ENCODE results near the gene MRPL44. TPM values are rescaled to one million over a fixed set of nuclear protein-coding genes. Genes with fewer than 3 reads are reported as not detected.

Gene MRPL44
- total RNA-seq, 1 donor from 2014 or later: 29.9 TPM

DNA sequence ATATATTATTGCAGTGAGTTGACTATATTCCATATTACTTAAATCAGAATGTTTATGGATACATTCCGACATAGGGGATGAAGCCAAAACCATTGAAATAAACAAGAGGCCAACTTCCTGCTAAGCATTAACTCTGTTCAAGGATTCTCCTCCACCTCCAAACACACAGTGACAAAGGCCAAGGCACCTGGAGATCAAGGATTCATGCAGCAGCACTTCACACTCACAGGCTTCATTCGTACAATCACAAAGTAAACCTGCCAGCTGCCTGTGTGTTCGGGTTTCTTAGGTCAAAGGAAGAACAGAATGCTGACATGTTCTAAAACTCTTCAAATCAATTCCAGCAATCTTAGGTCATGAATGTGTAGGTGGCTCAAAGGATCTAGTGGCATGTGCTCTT is 35.0 kb upstream of the MRPL44 start:
- Mint-ChIP-seq H3K27me3 (no peaks in the 10 kb centered on the region), H3K4me3 (no peak overlapping the region), H3K9me3 (no peaks in the 10 kb centered on the region), H3K36me3 (ENCODE audit: low read depth) (peaks cover 48% of the 10 kb centered on the region), H3K4me1 (peaks cover 38% of the 10 kb centered on the region), H3K27ac (peak overlapping the region; percentile 10)
- no peak for ATAC-seq (ENCODE audit: low read depth)
- intact Hi-C loops (cut with micrococcal nuclease): loop anchor here (2.0 kb wide), 1 partner anchor 14 kb away; no protein-coding TSS in a partner anchor
- no peak for DNase-seq
- ChIA-PET POLR2A (no interaction called here), CTCF (interaction anchor here (1.5 kb wide), 1 partner anchor 48 kb away, joined by 4 read pairs; no protein-coding TSS in a partner anchor)
- TF ChIP-seq, protein P1, sequence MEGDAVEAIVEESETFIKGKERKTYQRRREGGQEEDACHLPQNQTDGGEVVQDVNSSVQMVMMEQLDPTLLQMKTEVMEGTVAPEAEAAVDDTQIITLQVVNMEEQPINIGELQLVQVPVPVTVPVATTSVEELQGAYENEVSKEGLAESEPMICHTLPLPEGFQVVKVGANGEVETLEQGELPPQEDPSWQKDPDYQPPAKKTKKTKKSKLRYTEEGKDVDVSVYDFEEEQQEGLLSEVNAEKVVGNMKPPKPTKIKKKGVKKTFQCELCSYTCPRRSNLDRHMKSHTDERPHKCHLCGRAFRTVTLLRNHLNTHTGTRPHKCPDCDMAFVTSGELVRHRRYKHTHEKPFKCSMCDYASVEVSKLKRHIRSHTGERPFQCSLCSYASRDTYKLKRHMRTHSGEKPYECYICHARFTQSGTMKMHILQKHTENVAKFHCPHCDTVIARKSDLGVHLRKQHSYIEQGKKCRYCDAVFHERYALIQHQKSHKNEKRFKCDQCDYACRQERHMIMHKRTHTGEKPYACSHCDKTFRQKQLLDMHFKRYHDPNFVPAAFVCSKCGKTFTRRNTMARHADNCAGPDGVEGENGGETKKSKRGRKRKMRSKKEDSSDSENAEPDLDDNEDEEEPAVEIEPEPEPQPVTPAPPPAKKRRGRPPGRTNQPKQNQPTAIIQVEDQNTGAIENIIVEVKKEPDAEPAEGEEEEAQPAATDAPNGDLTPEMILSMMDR (IDR thresholded peaks at IDR 0.05): no peak

DNA sequence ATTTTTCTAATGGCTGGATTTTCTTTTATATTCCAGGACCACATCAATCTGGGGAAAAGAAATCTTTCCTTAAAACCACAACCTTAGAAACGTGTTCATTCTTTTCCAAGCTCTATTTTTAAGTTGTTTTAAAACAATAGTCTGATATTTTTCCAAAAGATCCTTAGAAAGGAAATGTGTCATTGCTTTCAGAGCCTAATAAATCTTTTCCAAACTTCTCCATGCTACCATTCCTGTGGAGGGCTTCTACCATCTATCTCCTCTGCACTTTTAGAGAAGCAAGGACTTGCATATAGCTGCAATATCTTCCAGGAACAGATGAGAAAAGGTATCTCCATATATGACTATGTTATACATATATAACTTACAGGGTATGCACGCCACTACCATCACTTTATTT is 33.3 kb upstream of the MRPL44 start:
- H3K27ac Mint-ChIP-seq: no peak overlapping the region
- H3K4me1 Mint-ChIP-seq: peaks cover 41% of the 10 kb centered on the region
- peaks cover 53% of the 10 kb centered on the region for H3K36me3 Mint-ChIP-seq (ENCODE audit: low read depth)
- TF ChIP-seq, protein P1 (IDR thresholded peaks at IDR 0.05): no peak
- DNase-seq: no peak
- intact Hi-C loops (cut with micrococcal nuclease): loop anchor here (2.0 kb wide), 1 partner anchor 13 kb away; no protein-coding TSS in a partner anchor
- H3K4me3 Mint-ChIP-seq: no peak overlapping the region
- ATAC-seq (ENCODE audit: low read depth): no peak
- no peaks in the 10 kb centered on the region for H3K27me3 Mint-ChIP-seq
- ChIA-PET CTCF (interaction anchor here (1.9 kb wide), 1 partner anchor 46 kb away, joined by 4 read pairs; no protein-coding TSS in a partner anchor), POLR2A (interaction anchor here (0.7 kb wide), 2 partner anchors 26 to 107 kb away, joined by 3 to 5 read pairs; no protein-coding TSS in a partner anchor)
- H3K9me3 Mint-ChIP-seq: no peaks in the 10 kb centered on the region

DNA sequence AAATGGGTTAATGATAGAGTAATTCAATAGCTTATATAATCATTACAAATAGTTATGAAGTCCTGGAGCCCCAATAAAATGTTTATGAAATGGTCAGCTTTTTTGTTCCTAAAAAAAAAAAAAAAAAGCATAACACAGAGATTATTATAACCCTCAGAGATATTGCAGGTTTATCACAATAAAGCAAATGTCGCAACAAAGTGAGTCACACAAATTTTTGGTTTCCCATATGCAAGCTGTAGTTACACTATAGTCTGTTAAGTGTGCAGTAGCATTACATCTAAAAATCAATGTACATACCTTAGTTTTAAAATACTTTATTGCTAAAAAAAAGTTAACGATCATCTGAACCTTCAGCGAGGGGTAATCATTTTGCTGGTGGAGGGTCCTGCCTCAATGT is 32.2 kb upstream of the MRPL44 start:
- ChIA-PET CTCF (interaction anchor here (1.9 kb wide), 1 partner anchor 45 kb away, joined by 4 read pairs; no protein-coding TSS in a partner anchor), POLR2A (no interaction called here)
- Mint-ChIP-seq H3K36me3 (ENCODE audit: low read depth) (peaks cover 50% of the 10 kb centered on the region), H3K4me3 (no peak overlapping the region), H3K27ac (no peak overlapping the region), H3K9me3 (no peaks in the 10 kb centered on the region), H3K27me3 (no peaks in the 10 kb centered on the region), H3K4me1 (peaks cover 45% of the 10 kb centered on the region)
- intact Hi-C loops (cut with micrococcal nuclease): no loop called here
- ATAC-seq (ENCODE audit: low read depth) (no peak), DNase-seq (no peak)
- TF ChIP-seq, protein P1 (IDR thresholded peaks at IDR 0.05): no peak

DNA sequence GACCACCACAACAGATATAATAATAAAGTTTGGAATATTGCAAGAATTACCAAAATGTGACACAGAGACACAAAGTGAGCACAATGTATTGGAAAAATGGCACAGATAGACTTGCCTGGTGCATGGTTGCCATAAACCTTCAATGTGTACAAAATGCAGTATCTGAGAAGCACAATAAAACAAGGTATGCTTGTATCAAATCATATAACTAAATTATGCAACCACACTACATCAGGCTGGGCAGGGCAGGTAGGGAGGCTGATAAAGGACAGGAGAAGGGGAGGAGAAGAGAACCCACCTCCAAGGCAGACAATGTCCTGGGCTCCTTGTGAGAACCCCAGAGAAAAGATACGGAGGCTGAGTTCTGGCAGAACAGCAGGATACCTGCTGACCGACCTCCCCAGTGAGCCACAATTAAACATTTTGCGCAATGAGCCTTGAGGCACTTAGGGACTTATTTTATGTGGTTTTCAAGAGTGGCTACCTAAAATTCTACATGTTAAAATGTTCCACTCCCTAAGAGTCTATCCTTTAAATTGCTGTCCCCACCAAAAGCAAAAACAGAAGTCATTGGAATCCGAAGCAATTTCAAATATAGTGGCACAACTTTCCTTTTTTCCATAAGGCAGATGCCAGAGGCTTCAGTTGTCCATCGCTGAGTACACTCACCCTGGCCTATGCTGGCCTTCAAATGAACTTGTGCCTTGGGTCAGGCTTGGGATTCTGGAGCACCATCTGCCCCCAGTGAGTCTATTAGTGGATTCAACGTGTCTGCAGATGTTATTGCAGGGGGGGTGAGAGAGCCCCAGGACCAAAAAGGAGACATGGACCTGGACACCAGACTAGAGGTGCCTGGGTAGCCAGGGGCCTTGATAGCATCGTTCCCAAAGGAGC is 28.9 kb upstream of the MRPL44 start:
- H3K36me3 Mint-ChIP-seq (ENCODE audit: low read depth): peaks cover 38% of the 10 kb centered on the region
- no peak overlapping the region for H3K4me3 Mint-ChIP-seq
- H3K4me1 Mint-ChIP-seq: peaks cover 51% of the 10 kb centered on the region

More for the DNA sequence above, 28.9 kb upstream of the MRPL44 start:
- intact Hi-C loops (cut with micrococcal nuclease): loop anchor here (2.0 kb wide), 1 partner anchor 14 kb away; no protein-coding TSS in a partner anchor
- DNase-seq (no peak), ATAC-seq (ENCODE audit: low read depth) (no peak)
- CTCF ChIA-PET: no interaction called here
- POLR2A ChIA-PET: no interaction called here
- H3K9me3 Mint-ChIP-seq: no peaks in the 10 kb centered on the region
- TF ChIP-seq, protein P1 (IDR thresholded peaks at IDR 0.05): no peak
- H3K27ac Mint-ChIP-seq: no peak overlapping the region
- no peaks in the 10 kb centered on the region for H3K27me3 Mint-ChIP-seq

Data from activated B cell treated with CpG ODN at 0.5 μM for 24 hours (primary cell).